Cardiac muscle cell (in vitro differentiated cells and primary cell): ENCODE data around the gene NTN4. TPM values are rescaled to one million over a fixed set of nuclear protein-coding genes. Genes with fewer than 3 reads are reported as not detected.
"Not testable (repeated sequence)": the region's sequence is repeated elsewhere in the genome, so short reads cannot be mapped to it uniquely, and the experiment has no call there.

ENCODE experiments used
- DNase-seq, 2 donors: peaks; one replicate each; pipeline versions ENCODE4 v3.0.0 to v3.0.0-alpha.2; 2010 to 2017; ENCODE audit warnings: low read depth in 1 of 2, low spot score in 1 of 2
- H3K27ac ChIP-seq: fragments of 200-600 bp; sonication (generic); 2 replicates; pipeline ENCODE4 v1.5.1; 2016
- H3K27me3 ChIP-seq: fragments of 200-600 bp; sonication (generic); 2 replicates; pipeline ENCODE4 v1.6.0; 2016; ENCODE audit warnings: control low read depth
- H3K36me3 ChIP-seq: fragments of 200-600 bp; sonication (generic); 2 replicates; pipeline ENCODE4 v1.5.1; 2016; ENCODE audit warnings: control low read depth
- H3K4me1 ChIP-seq: fragments of 200-600 bp; sonication (generic); 2 replicates; pipeline ENCODE4 v1.8.1; 2017; ENCODE audit warnings: low read depth, mild to moderate bottlenecking, mixed run types
- H3K4me3 ChIP-seq: fragments of 200-600 bp; sonication (generic); 2 replicates; pipeline ENCODE4 v1.5.1; 2016; ENCODE audit warnings: mild to moderate bottlenecking
- H3K9me3 ChIP-seq: fragments of 200-600 bp; sonication (generic); 2 replicates; pipeline ENCODE4 v1.5.1; 2017; ENCODE audit warnings: low read depth, mild to moderate bottlenecking, control low read depth
- polyA plus RNA-seq: library from polyadenylated mRNA; unstranded; fragments of >200 nt; fragmentation: Nextera tagmentation; extraction: Ambion mirVana; gene quantifications from 2 replicates; pipeline ENCODE4 v1.2.1, GENCODE V29; 2016
- total RNA-seq: library from RNA; depleted of rRNA; stranded (reverse); fragments of >200 nt; gene quantifications from 2 replicates; pipeline ENCODE4 v1.2.3, GENCODE V29; 2016
- TF ChIP-seq, protein P1 (sequence below): IDR thresholded peaks from 2 replicates; pipeline ENCODE4 v1.5.1; 2012; ENCODE audit warnings: low read depth, mild to moderate bottlenecking, low read length

Gene NTN4
- total and polyA plus RNA-seq, 2 experiments from 2014 or later: 0.86 to 1.4 TPM

GRCh38 chr12:95690861-95691635, 99.5 kb downstream of the NTN4 start:
- Histone ChIP-seq H3K9me3 (no peaks in the 10 kb centered on the region), H3K27ac (no peak overlapping the region), H3K36me3 (no peaks in the 10 kb centered on the region), H3K4me1 (peaks cover 5% of the 10 kb centered on the region), H3K27me3 (no peaks in the 10 kb centered on the region), H3K4me3 (no peak overlapping the region)
- peak in 1 of 2 donors; percentile 20 for DNase-seq
- TF ChIP-seq, protein P1, sequence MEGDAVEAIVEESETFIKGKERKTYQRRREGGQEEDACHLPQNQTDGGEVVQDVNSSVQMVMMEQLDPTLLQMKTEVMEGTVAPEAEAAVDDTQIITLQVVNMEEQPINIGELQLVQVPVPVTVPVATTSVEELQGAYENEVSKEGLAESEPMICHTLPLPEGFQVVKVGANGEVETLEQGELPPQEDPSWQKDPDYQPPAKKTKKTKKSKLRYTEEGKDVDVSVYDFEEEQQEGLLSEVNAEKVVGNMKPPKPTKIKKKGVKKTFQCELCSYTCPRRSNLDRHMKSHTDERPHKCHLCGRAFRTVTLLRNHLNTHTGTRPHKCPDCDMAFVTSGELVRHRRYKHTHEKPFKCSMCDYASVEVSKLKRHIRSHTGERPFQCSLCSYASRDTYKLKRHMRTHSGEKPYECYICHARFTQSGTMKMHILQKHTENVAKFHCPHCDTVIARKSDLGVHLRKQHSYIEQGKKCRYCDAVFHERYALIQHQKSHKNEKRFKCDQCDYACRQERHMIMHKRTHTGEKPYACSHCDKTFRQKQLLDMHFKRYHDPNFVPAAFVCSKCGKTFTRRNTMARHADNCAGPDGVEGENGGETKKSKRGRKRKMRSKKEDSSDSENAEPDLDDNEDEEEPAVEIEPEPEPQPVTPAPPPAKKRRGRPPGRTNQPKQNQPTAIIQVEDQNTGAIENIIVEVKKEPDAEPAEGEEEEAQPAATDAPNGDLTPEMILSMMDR: no peak

- Histone ChIP-seq H3K27me3 (no peaks in the 10 kb centered on the region), H3K4me1 (no peaks in the 10 kb centered on the region), H3K9me3 (no peaks in the 10 kb centered on the region), H3K36me3 (no peaks in the 10 kb centered on the region), H3K27ac (no peak overlapping the region), H3K4me3 (no peak overlapping the region)
- TF ChIP-seq, protein P1: no peak
- DNase-seq: no peak
These were observed 102.6 kb downstream of the NTN4 start for GRCh38 chr12:95687937-95688336.

DNA sequence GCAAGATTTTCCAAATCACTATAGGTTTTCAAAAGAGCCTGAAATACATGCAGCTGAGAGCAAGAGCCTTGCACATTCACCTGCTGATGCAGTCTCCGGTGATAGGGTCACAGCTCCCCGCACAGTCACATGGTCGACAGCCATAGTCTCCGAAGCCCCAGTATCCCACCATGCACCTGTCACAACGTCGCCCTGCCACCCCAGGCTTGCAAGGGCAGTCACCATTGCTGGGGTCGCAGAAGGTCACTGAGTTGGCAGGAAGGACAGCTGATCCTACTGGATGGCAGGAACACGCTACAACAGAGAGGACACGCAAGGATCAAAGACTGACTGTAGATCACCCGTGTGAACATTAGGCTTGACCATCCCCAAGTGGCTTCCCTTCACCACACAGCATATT, 107.1 kb downstream of the NTN4 start:
- H3K4me1 ChIP-seq: no peaks in the 10 kb centered on the region
- DNase-seq: no peak
- TF ChIP-seq, protein P1: no peak
- H3K27ac ChIP-seq: no peak overlapping the region
- no peaks in the 10 kb centered on the region for H3K36me3 ChIP-seq
- no peaks in the 10 kb centered on the region for H3K27me3 ChIP-seq
- no peaks in the 10 kb centered on the region for H3K9me3 ChIP-seq
- no peak overlapping the region for H3K4me3 ChIP-seq

DNA sequence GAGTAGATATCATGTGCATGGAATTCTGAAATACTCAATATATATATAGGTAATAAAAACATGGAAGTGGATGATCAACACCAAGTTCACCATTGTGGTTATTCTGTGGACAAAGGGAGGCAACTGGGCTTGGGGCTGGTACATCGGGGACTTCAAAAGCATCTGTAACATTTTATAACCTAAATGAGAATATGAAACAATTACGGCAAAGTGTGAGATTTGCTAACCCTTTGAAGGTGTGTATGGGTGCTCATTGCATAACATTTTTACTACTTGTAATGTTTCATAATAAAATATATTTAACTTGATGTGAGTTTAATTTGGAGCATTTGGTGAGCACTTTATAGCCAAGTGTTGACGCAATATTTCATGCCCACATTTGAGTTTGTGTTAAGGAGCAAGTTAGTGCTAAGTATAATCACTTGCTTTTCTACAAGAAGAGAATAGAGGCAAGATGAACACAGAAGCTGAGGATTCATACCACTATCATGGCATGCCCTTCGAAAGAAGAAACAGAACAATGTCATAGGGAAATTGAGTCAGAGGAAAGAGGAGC, 109.3 kb downstream of the NTN4 start:
- Histone ChIP-seq H3K27ac (no peak overlapping the region), H3K27me3 (no peaks in the 10 kb centered on the region), H3K4me3 (no peak overlapping the region), H3K36me3 (no peaks in the 10 kb centered on the region), H3K4me1 (no peaks in the 10 kb centered on the region), H3K9me3 (no peaks in the 10 kb centered on the region)
- no peak for DNase-seq
- TF ChIP-seq, protein P1: no peak

DNA sequence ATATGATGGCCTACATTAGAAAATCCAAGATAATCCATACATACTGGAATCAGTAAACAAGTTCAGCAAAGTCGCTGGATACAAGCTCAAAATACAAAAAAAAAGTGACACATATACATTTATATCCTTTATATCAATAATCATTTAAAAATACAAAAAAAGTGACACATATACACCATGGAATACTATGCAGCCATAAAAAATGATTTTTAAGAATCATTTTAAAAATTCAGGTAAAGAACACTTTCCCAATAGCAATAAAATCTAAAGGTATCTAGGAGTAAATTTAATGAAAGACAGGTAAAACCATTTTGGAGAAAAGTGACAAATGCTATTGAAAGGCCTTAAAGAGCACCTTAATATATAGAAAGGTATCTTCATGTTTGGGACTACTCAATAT, 111.9 kb downstream of the NTN4 start:
- TF ChIP-seq, protein P1: no peak
- Histone ChIP-seq H3K4me1 (peaks cover 9% of the 10 kb centered on the region), H3K36me3 (no peaks in the 10 kb centered on the region), H3K27ac (no peak overlapping the region), H3K4me3 (no peak overlapping the region), H3K9me3 (no peaks in the 10 kb centered on the region), H3K27me3 (no peaks in the 10 kb centered on the region)
- no peak for DNase-seq

- H3K27ac ChIP-seq, DNase-seq, H3K36me3 ChIP-seq, H3K9me3 ChIP-seq, H3K4me1 ChIP-seq, H3K4me3 ChIP-seq, H3K27me3 ChIP-seq: not testable (repeated sequence)
These were observed 112.8 kb downstream of the NTN4 start for GRCh38 chr12:95677782-95678181.
